Measurements from ENCODE around the gene HCFC1R1.

Gene HCFC1R1

DNA sequence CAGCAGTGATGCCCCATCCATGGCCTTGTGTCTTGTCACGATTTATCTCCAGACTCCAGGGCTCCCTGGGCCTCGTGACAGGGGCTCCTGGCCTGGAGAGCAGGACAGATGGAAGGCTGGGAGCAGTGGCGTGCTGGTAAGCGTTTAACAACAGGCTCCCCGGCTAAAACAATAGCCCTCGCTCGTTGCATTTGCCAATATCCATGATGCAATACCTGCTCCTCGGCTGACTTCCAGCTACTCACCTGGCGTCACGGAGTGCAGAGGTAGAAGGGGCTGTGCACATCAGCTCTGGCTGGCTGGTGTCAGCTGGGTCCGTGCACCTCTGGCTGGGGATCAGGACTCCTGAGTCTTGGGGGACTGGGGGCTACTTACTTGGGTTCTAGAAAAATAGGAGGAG, 14.5 kb upstream of the HCFC1R1 start:
- H3K4me1 ChIP-seq (ENCODE audit: insufficient read depth, low read length, poor library complexity, severe bottlenecking) = no peaks in the 10 kb centered on the region
- H3K9me3 ChIP-seq (ENCODE audit: insufficient read depth, low read depth, low read length) = no peaks in the 10 kb centered on the region
- no peaks in the 10 kb centered on the region for H3K9me2 ChIP-seq (replicated peaks; ENCODE audit: low read depth, low read length)
- H3K36me3 ChIP-seq (ENCODE audit: insufficient read depth, low read length) = no peaks in the 10 kb centered on the region
- H3F3A ChIP-seq (ENCODE audit: low read depth) = no peaks in the 10 kb centered on the region
- H3K27me3 ChIP-seq (ENCODE audit: insufficient read depth, low read length, poor library complexity, severe bottlenecking) = no peaks in the 10 kb centered on the region
- TF ChIP-seq, protein P1, sequence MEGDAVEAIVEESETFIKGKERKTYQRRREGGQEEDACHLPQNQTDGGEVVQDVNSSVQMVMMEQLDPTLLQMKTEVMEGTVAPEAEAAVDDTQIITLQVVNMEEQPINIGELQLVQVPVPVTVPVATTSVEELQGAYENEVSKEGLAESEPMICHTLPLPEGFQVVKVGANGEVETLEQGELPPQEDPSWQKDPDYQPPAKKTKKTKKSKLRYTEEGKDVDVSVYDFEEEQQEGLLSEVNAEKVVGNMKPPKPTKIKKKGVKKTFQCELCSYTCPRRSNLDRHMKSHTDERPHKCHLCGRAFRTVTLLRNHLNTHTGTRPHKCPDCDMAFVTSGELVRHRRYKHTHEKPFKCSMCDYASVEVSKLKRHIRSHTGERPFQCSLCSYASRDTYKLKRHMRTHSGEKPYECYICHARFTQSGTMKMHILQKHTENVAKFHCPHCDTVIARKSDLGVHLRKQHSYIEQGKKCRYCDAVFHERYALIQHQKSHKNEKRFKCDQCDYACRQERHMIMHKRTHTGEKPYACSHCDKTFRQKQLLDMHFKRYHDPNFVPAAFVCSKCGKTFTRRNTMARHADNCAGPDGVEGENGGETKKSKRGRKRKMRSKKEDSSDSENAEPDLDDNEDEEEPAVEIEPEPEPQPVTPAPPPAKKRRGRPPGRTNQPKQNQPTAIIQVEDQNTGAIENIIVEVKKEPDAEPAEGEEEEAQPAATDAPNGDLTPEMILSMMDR (conservative IDR thresholded peaks at IDR 0.05; ENCODE audit: low read length) = no peak
- no peak for TF ChIP-seq EZH2phosphoT487 (IDR thresholded peaks at IDR 0.05; ENCODE audit: borderline replicate concordance)
- no peak overlapping the region for H3K9ac ChIP-seq (ENCODE audit: low read depth, low read length, poor library complexity, severe bottlenecking)
- H2AFZ ChIP-seq (ENCODE audit: low read length) = no peak overlapping the region
- no peak overlapping the region for H3K4me3 ChIP-seq (ENCODE audit: low read length, poor library complexity, severe bottlenecking)
- H3K4me2 ChIP-seq (ENCODE audit: low read depth, low read length, poor library complexity, severe bottlenecking) = no peak overlapping the region
- no peaks in the 10 kb centered on the region for H3K79me2 ChIP-seq (ENCODE audit: insufficient read depth, low read length)
- no peaks in the 10 kb centered on the region for H4K20me1 ChIP-seq (ENCODE audit: insufficient read depth, low read length, poor library complexity, severe bottlenecking)

DNA sequence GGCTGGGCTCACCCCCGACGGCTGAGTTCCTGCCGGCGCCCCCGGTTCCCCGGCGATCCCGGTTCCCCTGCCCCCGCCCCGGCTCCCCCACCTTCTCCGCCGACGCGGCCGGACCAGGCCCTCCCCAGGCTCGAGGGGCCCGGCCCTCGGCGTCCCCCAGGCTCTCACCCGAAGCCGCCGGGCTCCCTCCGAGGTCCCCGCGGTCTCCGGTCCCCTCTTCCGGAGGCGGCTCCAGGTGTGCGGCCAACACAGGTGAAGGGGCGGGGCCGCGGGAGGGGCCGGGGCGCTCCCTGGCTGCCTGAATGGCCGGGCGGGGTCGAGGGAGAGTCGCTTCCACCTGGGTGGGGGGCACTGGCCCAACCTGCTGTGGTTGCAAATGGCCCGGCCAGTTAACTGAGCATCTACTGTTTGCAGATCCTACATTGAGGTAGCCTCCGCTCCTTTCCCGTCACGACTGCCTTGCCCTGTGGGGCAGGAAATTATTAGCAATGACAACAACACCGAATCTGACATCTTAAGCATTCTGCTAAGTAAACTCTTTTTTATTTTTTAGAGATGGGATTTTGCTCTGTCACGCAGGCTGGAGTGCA, 13.1 kb upstream of the HCFC1R1 start, which contains the start of gene BICDL2:
BICDL2 (minus strand) TSS at position 219 of the 590 bp plus-strand sequence. CDS start 1,448 bp downstream, outside the sequence.
- H3K27me3 ChIP-seq (ENCODE audit: insufficient read depth, low read length, poor library complexity, severe bottlenecking) = no peaks in the 10 kb centered on the region
- H3K4me3 ChIP-seq (ENCODE audit: low read length, poor library complexity, severe bottlenecking) = no peak within 1 kb of the TSS
- no peak within 1 kb of the TSS for H3K4me2 ChIP-seq (ENCODE audit: low read depth, low read length, poor library complexity, severe bottlenecking)
- H3K79me2 ChIP-seq (ENCODE audit: insufficient read depth, low read length) = no peaks in the 10 kb centered on the region
- H3K9ac ChIP-seq (ENCODE audit: low read depth, low read length, poor library complexity, severe bottlenecking) = no peak within 1 kb of the TSS
- H3K4me1 ChIP-seq (ENCODE audit: insufficient read depth, low read length, poor library complexity, severe bottlenecking) = no peaks in the 10 kb centered on the region
- TF ChIP-seq, protein P1 (conservative IDR thresholded peaks at IDR 0.05; ENCODE audit: low read length) = no peak
- no peak for TF ChIP-seq EZH2phosphoT487 (IDR thresholded peaks at IDR 0.05; ENCODE audit: borderline replicate concordance)
- H3K9me2 ChIP-seq (replicated peaks; ENCODE audit: low read depth, low read length) = no peaks in the 10 kb centered on the region
- no peaks in the 10 kb centered on the region for H4K20me1 ChIP-seq (ENCODE audit: insufficient read depth, low read length, poor library complexity, severe bottlenecking)
- H3K36me3 ChIP-seq (ENCODE audit: insufficient read depth, low read length) = no peaks in the 10 kb centered on the region
- H3F3A ChIP-seq (ENCODE audit: low read depth) = no peaks in the 10 kb centered on the region
- H2AFZ ChIP-seq (ENCODE audit: low read length) = no peak within 1 kb of the TSS
- H3K9me3 ChIP-seq (ENCODE audit: insufficient read depth, low read depth, low read length) = no peaks in the 10 kb centered on the region

DNA sequence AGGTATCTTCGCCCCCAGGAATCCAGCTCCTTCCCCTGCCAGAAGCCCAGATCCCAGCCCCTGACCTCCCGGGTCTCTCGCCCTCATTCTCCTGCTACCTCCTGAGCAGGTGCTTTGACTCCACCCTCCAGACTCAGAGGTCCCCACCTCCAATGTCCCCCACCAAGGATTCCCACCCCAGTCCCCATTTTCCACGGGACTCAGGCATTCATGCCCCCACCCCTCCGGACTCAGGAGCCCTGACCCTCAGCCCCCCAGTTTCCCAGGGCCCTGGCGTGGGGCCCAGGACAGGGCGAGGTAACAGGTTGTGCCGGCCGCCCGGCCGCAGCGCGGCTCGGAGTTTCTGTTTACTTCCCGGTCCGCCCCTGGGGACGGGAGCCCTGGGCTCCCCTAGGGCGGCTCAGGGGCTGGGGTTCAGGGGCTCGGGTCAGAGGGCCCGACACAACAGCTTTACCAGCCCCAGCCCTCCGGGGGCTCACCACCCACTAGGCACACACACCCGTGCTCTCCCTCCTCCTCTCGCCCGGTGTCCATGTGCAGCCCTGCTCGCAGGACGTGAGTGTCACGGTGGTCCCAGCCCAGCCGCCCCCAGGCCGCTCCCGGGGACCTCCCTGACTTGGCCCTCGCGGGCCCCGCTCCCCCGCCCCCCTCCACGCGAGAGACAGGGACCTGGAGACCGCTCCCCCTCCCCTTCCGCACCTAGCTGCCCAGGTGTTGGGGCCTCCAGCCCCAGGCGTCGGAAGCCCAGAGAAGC, 12.4 kb upstream of the HCFC1R1 start:
- H3K79me2 ChIP-seq (ENCODE audit: insufficient read depth, low read length) = no peaks in the 10 kb centered on the region
- H3K27me3 ChIP-seq (ENCODE audit: insufficient read depth, low read length, poor library complexity, severe bottlenecking) = no peaks in the 10 kb centered on the region
- TF ChIP-seq, protein P1 (conservative IDR thresholded peaks at IDR 0.05; ENCODE audit: low read length) = no peak
- H3K36me3 ChIP-seq (ENCODE audit: insufficient read depth, low read length) = no peaks in the 10 kb centered on the region
- H2AFZ ChIP-seq (ENCODE audit: low read length) = no peak overlapping the region
- no peak overlapping the region for H3K4me3 ChIP-seq (ENCODE audit: low read length, poor library complexity, severe bottlenecking)
- no peaks in the 10 kb centered on the region for H3K4me1 ChIP-seq (ENCODE audit: insufficient read depth, low read length, poor library complexity, severe bottlenecking)
- H3K9me2 ChIP-seq (replicated peaks; ENCODE audit: low read depth, low read length) = no peaks in the 10 kb centered on the region
- H4K20me1 ChIP-seq (ENCODE audit: insufficient read depth, low read length, poor library complexity, severe bottlenecking) = no peaks in the 10 kb centered on the region
- no peaks in the 10 kb centered on the region for H3F3A ChIP-seq (ENCODE audit: low read depth)
- no peak overlapping the region for H3K4me2 ChIP-seq (ENCODE audit: low read depth, low read length, poor library complexity, severe bottlenecking)
- no peaks in the 10 kb centered on the region for H3K9me3 ChIP-seq (ENCODE audit: insufficient read depth, low read depth, low read length)
- H3K9ac ChIP-seq (ENCODE audit: low read depth, low read length, poor library complexity, severe bottlenecking) = no peak overlapping the region

Measured in Loucy (cell line).